HG02623 (cell line): Measurements from ENCODE around the gene AVPR1A.
"Not testable (repeated sequence)": the region's sequence is repeated elsewhere in the genome, so short reads cannot be mapped to it uniquely, and the experiment has no call there.

Source experiments
- ATAC-seq: cut with Tn5 transposase; IDR thresholded peaks from one replicate; pipeline ENCODE4 v1.9.1; 2021; ENCODE audit warnings: moderate library complexity; ENCODE audit not compliant: unreplicated experiment

AVPR1A gene

GRCh38 chr12:63150713-63151622 is at the start of gene AVPR1A:
TSS of gene AVPR1A (minus strand) at chr12:63151201. CDS start at chr12:63150836, 365 bp downstream.
- no peak for ATAC-seq

- ATAC-seq = no peak
Observed at GRCh38 chr12:63196168-63196567, 45.2 kb upstream of the AVPR1A start.

GRCh38 chr12:63179224-63179623 is 28.2 kb upstream of the AVPR1A start:
- ATAC-seq = no peak

GRCh38 chr12:63170321-63170720 is 19.3 kb upstream of the AVPR1A start:
- no peak for ATAC-seq

- not testable (repeated sequence) for ATAC-seq
Observed at GRCh38 chr12:63167741-63168140, 16.7 kb upstream of the AVPR1A start.

GRCh38 chr12:63164911-63165310 is 13.9 kb upstream of the AVPR1A start:
- no peak for ATAC-seq

GRCh38 chr12:63163541-63163940 is 12.5 kb upstream of the AVPR1A start:
- no peak for ATAC-seq

- no peak for ATAC-seq
Observed at GRCh38 chr12:63155375-63155774, 4.4 kb upstream of the AVPR1A start.

- ATAC-seq = no peak
Observed at GRCh38 chr12:63154560-63154959, 3.6 kb upstream of the AVPR1A start.

GRCh38 chr12:63152321-63152700 is 1.3 kb upstream of the AVPR1A start:
- no peak for ATAC-seq

- no peak for ATAC-seq
Observed at GRCh38 chr12:63151623-63152320, 771 bp upstream of the AVPR1A start.

GRCh38 chr12:63149909-63150712 is 890 bp downstream of the AVPR1A start:
- ATAC-seq = no peak

GRCh38 chr12:63144556-63144955 is 6.4 kb downstream of the AVPR1A start:
- no peak for ATAC-seq

- no peak for ATAC-seq
Observed at GRCh38 chr12:63138488-63138887, 12.5 kb downstream of the AVPR1A start.

GRCh38 chr12:63133981-63134380 is 17.0 kb downstream of the AVPR1A start:
- no peak for ATAC-seq

GRCh38 chr12:63132201-63132600 is 18.8 kb downstream of the AVPR1A start:
- no peak for ATAC-seq

GRCh38 chr12:63129927-63130326 is 21.1 kb downstream of the AVPR1A start:
- ATAC-seq = no peak

GRCh38 chr12:63124778-63125177 is 26.2 kb downstream of the AVPR1A start:
- no peak for ATAC-seq

GRCh38 chr12:63103494-63104131 is 47.4 kb downstream of the AVPR1A start:
- ATAC-seq = no peak

- ATAC-seq = no peak
Observed at GRCh38 chr12:63101920-63102319, 49.1 kb downstream of the AVPR1A start.

GRCh38 chr12:63098851-63099250 is 52.1 kb downstream of the AVPR1A start:
- ATAC-seq = no peak
